RKO (cell line): Measurements from ENCODE around the gene COLEC12.

Experiments
- DNase-seq: peaks from one replicate; pipeline ENCODE4 v3.0.0-alpha.2; 2016; ENCODE audit warnings: low spot score

The COLEC12 gene

GRCh38 chr18:361100-361732 is 139.3 kb downstream of the COLEC12 start:
- no peak for DNase-seq

- no peak for DNase-seq
Observed at GRCh38 chr18:360676-361075, 139.8 kb downstream of the COLEC12 start.

- DNase-seq, result no peak
Observed at GRCh38 chr18:356778-357177, 143.7 kb downstream of the COLEC12 start.

GRCh38 chr18:355678-356077 is 144.8 kb downstream of the COLEC12 start:
- no peak for DNase-seq

- no peak for DNase-seq
Observed at GRCh38 chr18:354471-354870, 146.0 kb downstream of the COLEC12 start.

GRCh38 chr18:354003-354402 is 146.5 kb downstream of the COLEC12 start:
- DNase-seq, result no peak

- no peak for DNase-seq
Observed at GRCh38 chr18:352438-352837, 148.1 kb downstream of the COLEC12 start.

- DNase-seq, result no peak
Observed at GRCh38 chr18:350953-351572, 149.4 kb downstream of the COLEC12 start.

GRCh38 chr18:346600-346999 is 153.9 kb downstream of the COLEC12 start:
- DNase-seq, result no peak

- DNase-seq, result no peak
Observed at GRCh38 chr18:341102-341501, 159.4 kb downstream of the COLEC12 start.

GRCh38 chr18:340044-340443 is 160.5 kb downstream of the COLEC12 start:
- no peak for DNase-seq

- DNase-seq, result no peak
Observed at GRCh38 chr18:339200-339599, 161.3 kb downstream of the COLEC12 start.

- no peak for DNase-seq
Observed at GRCh38 chr18:336713-337112, 163.8 kb downstream of the COLEC12 start.

GRCh38 chr18:335733-336132 is 164.8 kb downstream of the COLEC12 start:
- no peak for DNase-seq

GRCh38 chr18:334575-335132 is 165.8 kb downstream of the COLEC12 start:
- DNase-seq, result no peak

- DNase-seq, result no peak
Observed at GRCh38 chr18:332721-333510, 167.6 kb downstream of the COLEC12 start.

- no peak for DNase-seq
Observed at GRCh38 chr18:332007-332406, 168.5 kb downstream of the COLEC12 start.

- DNase-seq, result no peak
Observed at GRCh38 chr18:331221-331821, 169.2 kb downstream of the COLEC12 start.

GRCh38 chr18:328928-329327 is 171.6 kb downstream of the COLEC12 start:
- no peak for DNase-seq

GRCh38 chr18:326846-327245 is 173.7 kb downstream of the COLEC12 start:
- DNase-seq, result no peak

- DNase-seq, result peak; percentile 39
Observed at GRCh38 chr18:323253-323622, 177.3 kb downstream of the COLEC12 start.

GRCh38 chr18:321865-322467 is 178.5 kb downstream of the COLEC12 start:
- DNase-seq, result no peak
